NB4 (cell line): ENCODE data around the gene SAMD11.

Experiments
- MYC ChIP-seq: IDR thresholded peaks from 2 replicates; pipeline ENCODE4 v1.6.1; 2011; ENCODE audit warnings: low read depth, low read length
- POLR2A ChIP-seq: IDR thresholded peaks from 2 replicates; pipeline ENCODE4 v1.6.1; 2011; ENCODE audit warnings: mild to moderate bottlenecking; ENCODE audit not compliant: insufficient read length; ENCODE audit errors: extremely low read depth
- TF ChIP-seq, protein P1 (sequence below): IDR thresholded peaks from one replicate; pipeline ENCODE4 v1.5.1; 2012; ENCODE audit warnings: low read depth, low read length
- TF ChIP-seq, protein P2 (sequence below): IDR thresholded peaks from 2 replicates; pipeline ENCODE4 v1.6.1; 2011; ENCODE audit warnings: low read depth, low read length

DNA sequence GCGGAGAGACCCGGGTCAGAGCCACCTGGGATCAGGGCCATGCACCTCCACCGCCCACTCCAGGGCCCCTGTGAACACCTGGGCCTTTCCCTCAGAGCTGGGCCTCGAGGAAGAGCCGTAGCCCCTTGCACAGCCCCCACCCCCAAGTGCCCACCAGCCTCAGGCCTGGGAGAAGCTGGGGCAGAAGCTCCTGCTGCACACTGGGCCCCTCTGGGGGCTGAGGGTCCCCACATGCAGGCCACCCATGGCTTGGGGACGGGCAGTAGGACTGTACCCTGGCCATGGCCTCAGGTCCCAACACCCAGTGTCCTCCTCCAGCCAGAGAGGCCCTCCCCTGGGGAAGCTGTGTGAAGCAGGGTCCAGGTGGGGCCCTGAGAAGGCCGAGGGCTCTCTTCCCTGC, 28.9 kb downstream of the SAMD11 start:
- TF ChIP-seq, protein P1, sequence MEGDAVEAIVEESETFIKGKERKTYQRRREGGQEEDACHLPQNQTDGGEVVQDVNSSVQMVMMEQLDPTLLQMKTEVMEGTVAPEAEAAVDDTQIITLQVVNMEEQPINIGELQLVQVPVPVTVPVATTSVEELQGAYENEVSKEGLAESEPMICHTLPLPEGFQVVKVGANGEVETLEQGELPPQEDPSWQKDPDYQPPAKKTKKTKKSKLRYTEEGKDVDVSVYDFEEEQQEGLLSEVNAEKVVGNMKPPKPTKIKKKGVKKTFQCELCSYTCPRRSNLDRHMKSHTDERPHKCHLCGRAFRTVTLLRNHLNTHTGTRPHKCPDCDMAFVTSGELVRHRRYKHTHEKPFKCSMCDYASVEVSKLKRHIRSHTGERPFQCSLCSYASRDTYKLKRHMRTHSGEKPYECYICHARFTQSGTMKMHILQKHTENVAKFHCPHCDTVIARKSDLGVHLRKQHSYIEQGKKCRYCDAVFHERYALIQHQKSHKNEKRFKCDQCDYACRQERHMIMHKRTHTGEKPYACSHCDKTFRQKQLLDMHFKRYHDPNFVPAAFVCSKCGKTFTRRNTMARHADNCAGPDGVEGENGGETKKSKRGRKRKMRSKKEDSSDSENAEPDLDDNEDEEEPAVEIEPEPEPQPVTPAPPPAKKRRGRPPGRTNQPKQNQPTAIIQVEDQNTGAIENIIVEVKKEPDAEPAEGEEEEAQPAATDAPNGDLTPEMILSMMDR, result no peak
- no peak for TF ChIP-seq POLR2A
- TF ChIP-seq, protein P2, sequence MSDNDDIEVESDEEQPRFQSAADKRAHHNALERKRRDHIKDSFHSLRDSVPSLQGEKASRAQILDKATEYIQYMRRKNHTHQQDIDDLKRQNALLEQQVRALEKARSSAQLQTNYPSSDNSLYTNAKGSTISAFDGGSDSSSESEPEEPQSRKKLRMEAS, result no peak
- TF ChIP-seq MYC, result no peak
